HG02642 (cell line): ENCODE data around the gene SCRN2.
A peak's percentile ranks its signal among the peaks of the same experiment; 100 is the strongest.

Source experiments
- ATAC-seq: cut with Tn5 transposase; IDR thresholded peaks from one replicate; pipeline ENCODE4 v1.9.1; 2021; ENCODE audit warnings: mild to moderate bottlenecking; ENCODE audit not compliant: unreplicated experiment, poor library complexity

The SCRN2 gene

DNA sequence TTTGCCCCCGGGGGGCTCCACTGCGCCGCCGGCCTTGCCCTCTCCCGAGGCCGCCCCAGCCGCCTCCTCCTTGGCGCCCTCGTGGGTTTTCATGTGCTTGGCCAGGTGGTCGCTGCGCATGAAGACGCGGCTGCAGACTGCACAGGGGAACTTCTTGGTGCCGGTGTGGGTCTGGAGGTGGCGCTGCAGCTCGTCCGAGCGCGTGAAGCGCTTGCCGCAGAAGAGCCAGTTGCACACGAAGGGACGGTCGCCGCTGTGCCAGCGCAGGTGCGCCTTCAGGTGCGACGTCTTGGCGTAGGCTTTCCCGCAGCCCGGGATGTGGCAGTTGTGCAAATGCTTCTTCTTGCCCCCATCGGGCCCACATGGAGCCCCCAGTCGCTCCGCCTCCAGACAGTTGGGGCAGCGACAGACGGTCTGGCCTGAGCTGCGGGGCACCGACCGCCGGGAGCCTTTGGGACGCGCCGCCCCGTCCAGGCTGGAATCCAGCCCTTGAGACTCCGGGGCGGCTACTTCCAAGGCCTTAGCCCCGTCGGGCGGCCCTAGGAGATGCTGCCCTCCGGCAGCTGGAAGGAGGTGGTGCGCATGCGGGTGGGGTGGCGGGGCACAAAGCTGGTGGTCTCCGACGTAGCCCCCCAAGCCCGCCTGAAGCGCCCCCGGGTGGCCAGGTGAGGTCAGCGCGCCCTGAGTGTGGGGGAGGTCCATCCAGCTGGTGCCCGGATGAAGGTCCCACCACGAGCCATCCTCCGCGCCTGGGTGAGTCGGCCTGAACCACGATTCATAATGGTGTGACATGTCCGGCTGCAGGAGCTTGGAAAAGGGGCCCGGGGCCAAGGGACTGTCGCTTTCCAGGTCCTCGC lies 6.5 kb upstream of the SCRN2 start:
- ATAC-seq: no peak

GRCh38 chr17:47846716-47847340 lies 5.8 kb upstream of the SCRN2 start:
- no peak for ATAC-seq

DNA sequence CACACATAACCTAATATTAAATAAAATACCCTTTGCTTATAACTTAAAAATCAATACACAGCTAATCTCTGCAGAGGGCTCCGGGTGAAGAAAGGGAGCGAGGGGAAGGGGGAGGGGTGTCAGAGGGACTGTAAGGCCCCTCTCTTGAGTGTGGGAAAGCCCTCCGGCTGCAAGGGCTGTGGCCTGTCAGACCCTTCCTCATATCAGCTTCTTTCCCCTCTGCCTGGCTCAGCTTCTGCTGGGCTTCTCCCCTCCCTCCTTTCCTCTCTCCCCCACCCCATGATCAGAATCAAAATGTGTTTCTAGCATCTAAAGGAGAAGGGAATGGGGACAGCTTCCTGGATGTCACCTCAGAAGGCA lies 4.6 kb upstream of the SCRN2 start:
- ATAC-seq: no peak

- ATAC-seq: no peak
These were observed 4.0 kb upstream of the SCRN2 start for GRCh38 chr17:47844814-47845715.

- ATAC-seq: no peak
These were observed 3.2 kb upstream of the SCRN2 start for GRCh38 chr17:47844227-47844626.

DNA sequence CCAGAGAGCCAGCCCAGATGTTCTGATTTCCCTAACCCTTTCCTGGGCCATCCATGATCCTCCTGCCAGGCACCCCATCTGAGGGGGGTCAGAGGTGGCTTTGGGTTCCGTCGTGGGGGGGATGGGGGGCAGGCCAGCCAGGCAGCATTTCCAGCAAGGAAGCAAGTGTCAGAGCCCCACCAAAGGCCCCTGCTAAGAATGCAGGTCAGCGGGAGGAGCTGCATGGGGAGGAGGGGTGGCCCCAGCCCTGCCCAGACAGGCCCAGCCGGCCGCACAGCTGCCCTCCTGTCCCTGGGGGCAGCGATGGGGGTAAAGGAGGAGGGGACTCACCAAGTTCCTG lies 2.3 kb upstream of the SCRN2 start:
- no peak for ATAC-seq

DNA sequence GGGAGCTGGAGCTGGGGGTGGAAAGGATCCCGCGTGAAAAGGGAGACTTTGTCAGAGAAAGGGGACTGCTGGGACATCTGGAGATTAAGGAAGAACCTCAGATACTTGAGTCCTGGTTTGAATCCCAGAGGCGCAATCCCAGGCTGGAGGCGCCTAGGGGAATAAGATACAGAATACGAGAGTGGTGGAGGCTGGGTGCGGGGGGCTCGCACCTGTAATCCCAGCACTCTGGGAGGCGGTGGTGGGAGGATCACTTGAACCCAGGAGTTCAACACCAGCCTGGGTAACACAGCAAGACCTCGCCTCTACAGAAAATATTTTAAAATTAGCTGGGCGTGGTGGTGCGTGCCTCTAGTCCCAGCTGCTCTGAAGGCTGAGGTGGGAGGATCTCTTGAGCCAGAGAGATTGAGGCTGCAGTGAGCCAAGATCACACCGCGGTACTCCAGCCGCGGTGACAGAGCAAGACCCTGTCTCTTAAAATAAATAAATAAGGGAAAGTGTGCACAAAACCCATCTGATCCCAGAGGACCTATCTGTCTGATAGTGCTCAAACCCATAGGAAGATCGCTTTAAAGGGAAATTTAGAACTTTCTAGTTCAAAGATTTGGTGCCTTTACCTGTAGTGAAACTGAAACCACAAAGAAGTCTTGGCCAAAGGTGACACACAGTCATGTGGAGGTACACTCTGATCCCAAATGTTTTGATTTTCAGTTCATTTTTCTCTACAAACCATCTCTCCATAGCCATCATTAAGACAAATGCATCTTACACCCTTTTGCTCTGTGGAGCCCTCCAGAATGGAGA lies 617 bp upstream of the SCRN2 start:
- no peak for ATAC-seq

- no peak for ATAC-seq
These were observed 902 bp downstream of the SCRN2 start for GRCh38 chr17:47840001-47840741.

DNA sequence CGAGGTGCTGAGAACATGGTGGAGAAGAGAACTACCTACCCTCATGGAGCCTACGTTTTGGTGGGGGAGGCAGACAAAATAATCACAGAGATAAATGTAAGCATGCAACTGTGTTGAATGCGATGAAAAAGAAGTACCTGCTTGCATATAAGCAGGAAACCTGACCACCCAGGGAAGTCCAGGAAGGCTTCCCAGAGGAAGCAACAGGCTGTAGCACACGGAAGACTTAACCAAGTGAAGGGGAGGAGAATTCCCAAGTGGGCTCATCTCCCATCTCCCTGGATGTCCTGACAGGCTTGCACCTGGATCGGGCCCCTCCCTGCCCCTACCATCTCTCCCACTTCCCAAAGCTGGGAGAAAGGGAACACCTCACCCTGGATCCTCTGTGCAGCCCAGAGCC lies 2.0 kb downstream of the SCRN2 start:
- ATAC-seq: no peak

DNA sequence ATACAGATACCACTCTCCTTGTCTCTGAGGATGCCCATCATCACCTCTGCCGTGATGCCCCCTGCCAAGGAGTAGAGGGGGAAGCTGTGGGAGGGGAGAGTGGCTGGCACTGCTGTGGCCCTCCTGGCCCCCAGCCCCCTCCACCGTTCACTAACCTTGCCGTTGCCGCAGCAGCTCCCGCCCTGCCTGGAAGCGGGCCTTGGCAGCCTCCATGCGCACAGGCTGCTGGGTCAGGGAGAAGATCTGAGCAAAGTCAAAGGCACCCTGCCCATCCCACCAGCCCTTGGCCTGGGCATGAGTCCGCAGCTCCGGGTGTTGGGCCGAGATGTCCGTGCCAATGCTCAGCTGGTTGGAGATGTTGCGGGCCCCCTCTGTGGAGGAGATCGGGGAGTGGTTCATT lies 2.4 kb downstream of the SCRN2 start:
- ATAC-seq: no peak

GRCh38 chr17:47837401-47838039 lies 3.6 kb downstream of the SCRN2 start:
- ATAC-seq: no peak

GRCh38 chr17:47836601-47837000 lies 4.5 kb downstream of the SCRN2 start:
- ATAC-seq: no peak

DNA sequence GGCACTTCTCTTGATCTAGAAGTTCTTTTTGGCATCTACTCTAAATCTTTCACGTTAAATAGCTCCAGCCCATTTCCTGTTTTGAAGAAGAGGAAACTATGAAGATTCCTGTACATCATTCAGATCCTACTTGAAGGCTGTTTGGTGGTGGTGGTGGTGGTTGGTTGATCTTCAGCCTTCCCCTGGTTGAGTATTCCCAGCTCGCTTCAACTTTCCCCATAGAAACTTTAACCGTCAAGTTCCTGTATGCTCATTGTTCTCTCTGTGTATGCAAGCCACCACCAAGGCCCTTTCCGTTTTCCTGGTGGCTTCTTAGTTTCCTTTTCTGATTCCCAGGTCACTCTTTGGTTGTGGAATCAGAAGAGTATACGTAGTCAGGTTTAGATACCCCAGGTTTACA lies 6.3 kb downstream of the SCRN2 start:
- ATAC-seq: no peak

GRCh38 chr17:47831934-47832327 lies 9.1 kb downstream of the SCRN2 start:
- no peak for ATAC-seq

DNA sequence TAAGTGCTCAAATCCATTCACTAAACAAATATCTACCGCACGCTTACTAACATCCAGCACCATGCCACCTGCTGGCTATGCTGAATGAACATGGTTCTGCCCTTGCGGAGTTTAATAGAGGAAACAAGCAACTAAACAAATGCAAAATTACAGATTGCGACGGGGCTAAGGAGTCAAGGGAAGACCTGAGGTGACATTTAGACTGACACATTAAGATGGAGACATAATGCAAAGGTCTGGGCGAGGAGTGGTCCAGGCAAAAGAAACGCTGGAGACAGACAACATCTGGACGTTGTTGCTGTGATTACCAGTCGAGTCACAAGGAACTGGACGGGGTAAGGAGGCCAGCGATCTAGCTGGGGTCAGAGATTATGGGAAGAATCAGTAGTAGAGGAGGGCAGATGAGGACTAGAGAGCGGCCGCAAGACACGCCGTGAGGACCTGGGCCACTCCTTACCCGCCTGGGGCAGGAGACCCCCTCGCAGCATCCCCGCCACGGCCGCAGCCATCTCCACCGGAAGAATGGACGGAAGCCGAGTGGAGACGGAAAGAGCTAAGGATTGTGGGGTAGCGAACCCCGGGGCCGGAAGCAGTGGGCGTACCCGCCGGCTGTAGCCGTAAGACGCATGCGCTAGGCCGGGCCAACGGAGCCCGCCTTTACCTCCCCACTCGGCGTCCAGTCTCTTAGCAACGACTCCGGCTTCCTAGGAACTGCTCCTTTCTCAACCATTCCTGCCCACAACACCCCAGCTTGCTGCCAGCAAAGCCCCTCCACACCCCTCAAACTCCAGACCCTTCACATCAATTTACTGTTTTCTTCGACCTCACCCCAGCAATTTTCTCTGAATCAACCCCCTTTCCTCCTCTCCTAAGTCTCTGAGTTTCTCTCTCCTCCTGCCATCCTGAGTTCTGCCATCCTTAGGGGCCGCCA lies 9.8 kb downstream of the SCRN2 start, which contains the start of the genes LRRC46 and MRPL10:
LRRC46 (plus strand) TSS at position 668 of the 931 bp plus-strand sequence. CDS start 320 bp downstream, outside the sequence.
MRPL10 (minus strand) TSS at position 539 of the 931 bp plus-strand sequence; CDS start at position 509, 30 bp downstream.
- peak; percentile 87 for ATAC-seq

- no peak for ATAC-seq
These were observed 10.6 kb downstream of the SCRN2 start for GRCh38 chr17:47830396-47831002.

GRCh38 chr17:47829870-47830269 lies 11.2 kb downstream of the SCRN2 start:
- no peak for ATAC-seq
